Measurements from ENCODE around the gene CORO1C.

Gene CORO1C

DNA sequence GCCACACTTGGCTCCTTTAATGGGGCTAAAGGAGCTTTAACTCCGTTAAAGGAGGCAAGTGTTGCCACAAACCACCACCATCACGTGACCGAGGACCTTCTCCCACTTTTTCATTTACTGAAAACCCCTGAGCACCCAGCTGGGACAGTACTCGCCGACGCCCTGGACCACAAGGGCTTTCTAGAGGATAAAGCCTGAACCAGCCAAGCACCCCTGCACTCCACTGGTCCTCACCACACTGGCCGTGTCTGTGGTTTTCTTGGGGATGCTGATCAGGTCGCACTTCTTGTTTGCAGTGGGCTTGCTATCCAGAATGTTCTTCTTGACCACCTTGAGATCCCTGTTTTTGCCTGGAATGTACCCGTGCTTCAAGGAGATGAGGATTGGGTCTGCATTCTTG lies 82.9 kb downstream of the CORO1C start:
- H3K4me3 Mint-ChIP-seq = no peak overlapping the region
- no peak for DNase-seq
- peak overlapping the region; percentile 88 for H3K27ac Mint-ChIP-seq
- peaks cover 67% of the 10 kb centered on the region for H3K36me3 Mint-ChIP-seq (ENCODE audit: low read depth)
- peaks cover 3% of the 10 kb centered on the region for H3K4me1 Mint-ChIP-seq
- H3K27me3 Mint-ChIP-seq (ENCODE audit: low read depth, poor library complexity) = peaks cover 3% of the 10 kb centered on the region
- TF ChIP-seq, protein P1, sequence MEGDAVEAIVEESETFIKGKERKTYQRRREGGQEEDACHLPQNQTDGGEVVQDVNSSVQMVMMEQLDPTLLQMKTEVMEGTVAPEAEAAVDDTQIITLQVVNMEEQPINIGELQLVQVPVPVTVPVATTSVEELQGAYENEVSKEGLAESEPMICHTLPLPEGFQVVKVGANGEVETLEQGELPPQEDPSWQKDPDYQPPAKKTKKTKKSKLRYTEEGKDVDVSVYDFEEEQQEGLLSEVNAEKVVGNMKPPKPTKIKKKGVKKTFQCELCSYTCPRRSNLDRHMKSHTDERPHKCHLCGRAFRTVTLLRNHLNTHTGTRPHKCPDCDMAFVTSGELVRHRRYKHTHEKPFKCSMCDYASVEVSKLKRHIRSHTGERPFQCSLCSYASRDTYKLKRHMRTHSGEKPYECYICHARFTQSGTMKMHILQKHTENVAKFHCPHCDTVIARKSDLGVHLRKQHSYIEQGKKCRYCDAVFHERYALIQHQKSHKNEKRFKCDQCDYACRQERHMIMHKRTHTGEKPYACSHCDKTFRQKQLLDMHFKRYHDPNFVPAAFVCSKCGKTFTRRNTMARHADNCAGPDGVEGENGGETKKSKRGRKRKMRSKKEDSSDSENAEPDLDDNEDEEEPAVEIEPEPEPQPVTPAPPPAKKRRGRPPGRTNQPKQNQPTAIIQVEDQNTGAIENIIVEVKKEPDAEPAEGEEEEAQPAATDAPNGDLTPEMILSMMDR (IDR thresholded peaks at IDR 0.05) = no peak
- no peaks in the 10 kb centered on the region for H3K9me3 Mint-ChIP-seq

DNA sequence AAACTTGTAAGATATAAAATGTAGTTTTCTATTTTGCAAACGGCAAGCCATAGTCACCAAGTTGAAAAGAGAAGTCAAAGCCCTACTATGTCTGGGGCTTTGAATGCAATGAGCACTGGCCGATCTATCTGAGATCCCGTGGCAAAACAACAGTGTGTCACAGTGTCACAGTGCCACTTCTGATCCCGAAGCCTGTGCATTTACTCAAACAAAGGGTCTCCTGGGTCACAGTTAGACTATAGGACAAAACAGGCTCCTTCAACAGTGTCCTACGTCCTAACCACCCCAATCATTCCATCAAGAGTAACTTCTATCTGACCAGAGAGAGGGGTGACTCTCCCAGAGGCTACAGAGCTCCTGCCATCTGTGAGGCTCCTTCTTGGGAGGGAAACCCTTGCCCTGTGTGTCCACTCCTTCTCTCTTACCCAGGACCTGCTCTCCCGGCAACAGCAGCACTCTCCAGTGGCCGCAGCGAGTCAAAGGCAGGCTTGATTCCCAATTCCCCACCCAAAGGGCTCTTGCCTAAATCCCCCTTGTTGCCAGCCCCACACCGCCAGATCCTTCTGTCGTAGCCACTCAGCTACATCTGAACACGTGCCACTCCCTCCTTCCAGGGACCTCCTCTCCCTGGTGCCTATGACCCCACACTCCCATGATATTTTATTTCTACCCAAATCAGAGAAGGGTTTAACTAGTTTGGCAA lies 83.6 kb downstream of the CORO1C start:
- H3K9me3 Mint-ChIP-seq = no peaks in the 10 kb centered on the region
- H3K4me3 Mint-ChIP-seq = no peak overlapping the region
- peaks cover 4% of the 10 kb centered on the region for H3K4me1 Mint-ChIP-seq
- TF ChIP-seq, protein P1 (IDR thresholded peaks at IDR 0.05) = no peak
- peak overlapping the region; percentile 97 for H3K27ac Mint-ChIP-seq
- DNase-seq = no peak
- H3K27me3 Mint-ChIP-seq (ENCODE audit: low read depth, poor library complexity) = peaks cover 3% of the 10 kb centered on the region
- peaks cover 61% of the 10 kb centered on the region for H3K36me3 Mint-ChIP-seq (ENCODE audit: low read depth)

DNA sequence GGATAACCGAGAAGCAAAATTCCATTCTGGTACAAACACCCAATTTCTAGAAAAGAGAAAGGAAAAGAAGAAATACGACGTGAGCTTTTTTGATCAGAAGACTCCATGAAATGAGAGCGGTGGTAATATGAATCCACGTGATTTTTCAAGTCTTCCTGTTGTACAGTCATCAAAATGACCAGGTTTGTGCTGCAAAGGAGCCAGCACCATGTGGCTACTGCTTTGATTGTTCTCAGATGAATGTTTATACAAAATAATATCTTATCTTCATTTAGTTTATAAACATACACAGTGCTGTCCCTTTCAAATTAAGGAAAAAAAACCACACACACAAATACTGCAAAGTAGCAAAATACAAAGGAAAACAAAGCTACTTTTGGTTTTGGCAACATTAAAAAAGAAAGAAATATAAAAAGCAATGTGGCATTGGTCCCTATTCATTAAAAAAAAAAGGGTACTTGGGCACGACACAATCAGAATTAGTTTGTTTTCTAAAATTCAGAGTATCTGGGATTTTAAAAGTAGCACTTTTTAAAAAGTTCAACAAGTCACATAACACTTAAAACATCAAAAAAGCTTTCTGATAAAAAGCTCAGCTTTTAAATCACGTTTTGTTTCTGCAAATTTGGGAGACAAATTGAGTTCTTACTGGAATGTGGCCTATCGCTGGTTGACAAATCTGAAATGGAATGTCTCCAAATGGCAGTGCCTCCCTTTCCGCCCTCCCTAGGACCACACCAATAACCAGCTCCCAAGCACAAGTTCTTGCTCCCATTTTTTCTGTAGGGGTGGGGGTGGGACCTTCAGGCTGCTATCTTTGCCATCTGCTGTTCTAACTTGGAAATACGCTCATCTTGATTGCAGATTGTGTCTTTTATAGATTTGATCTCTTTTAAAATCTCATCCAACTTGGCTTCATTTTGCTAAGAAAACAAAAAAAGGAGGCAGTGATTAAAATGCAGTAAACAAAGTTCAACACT lies 84.4 kb downstream of the CORO1C start:
- H3K36me3 Mint-ChIP-seq (ENCODE audit: low read depth) = peaks cover 54% of the 10 kb centered on the region
- H3K4me1 Mint-ChIP-seq = peaks cover 12% of the 10 kb centered on the region
- no peak overlapping the region for H3K4me3 Mint-ChIP-seq
- DNase-seq = no peak
- TF ChIP-seq, protein P1 (IDR thresholded peaks at IDR 0.05) = no peak
- H3K27ac Mint-ChIP-seq = peak overlapping the region; percentile 40
- peaks cover 3% of the 10 kb centered on the region for H3K27me3 Mint-ChIP-seq (ENCODE audit: low read depth, poor library complexity)
- H3K9me3 Mint-ChIP-seq = no peaks in the 10 kb centered on the region

DNA sequence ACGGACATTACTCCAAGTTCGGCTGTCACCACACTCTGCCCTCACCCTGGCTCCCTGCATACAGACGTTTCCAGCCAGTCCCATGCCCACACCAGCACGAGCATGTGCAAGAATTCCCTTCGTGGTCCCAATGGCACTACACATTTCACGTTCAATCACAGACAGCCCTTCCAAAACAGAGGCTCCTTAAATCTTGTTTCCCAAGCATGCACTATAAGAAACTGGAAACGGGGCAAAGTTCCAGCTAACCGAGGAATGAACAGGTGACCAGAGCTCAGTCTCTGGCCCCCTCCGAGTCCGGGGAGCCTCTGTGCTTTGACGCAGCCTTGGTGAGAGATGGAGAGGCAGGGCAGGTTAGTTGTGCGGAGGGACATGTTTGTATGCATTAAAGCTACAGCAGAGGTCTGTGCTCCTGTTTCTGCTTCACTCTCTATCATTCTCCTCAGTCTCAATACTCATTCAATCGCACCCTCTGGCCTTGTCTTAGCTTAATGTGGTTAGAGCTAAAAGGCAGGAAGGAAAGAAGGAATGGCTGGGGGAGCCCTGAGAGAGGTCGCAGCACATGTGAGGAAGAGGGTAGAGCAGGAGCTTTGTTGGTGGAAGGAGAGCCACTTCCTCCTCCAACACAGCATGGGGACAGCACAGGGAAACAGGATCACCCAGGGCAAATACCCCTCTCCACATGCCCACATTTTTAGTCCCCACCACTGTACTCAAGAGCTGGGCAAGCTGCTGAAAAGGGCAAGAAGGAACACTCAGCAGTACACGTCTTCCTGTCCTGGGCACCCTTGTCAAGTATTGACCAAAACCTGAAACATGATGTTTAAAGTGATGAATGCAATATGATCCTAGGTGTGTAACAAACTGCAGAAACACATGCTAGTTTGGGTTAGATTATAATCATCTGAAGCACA lies 85.4 kb downstream of the CORO1C start:
- no peak for DNase-seq
- Mint-ChIP-seq H3K9me3 (no peaks in the 10 kb centered on the region), H3K4me1 (peaks cover 22% of the 10 kb centered on the region), H3K4me3 (no peak overlapping the region), H3K36me3 (ENCODE audit: low read depth) (peaks cover 45% of the 10 kb centered on the region), H3K27me3 (ENCODE audit: low read depth, poor library complexity) (peaks cover 3% of the 10 kb centered on the region), H3K27ac (peak overlapping the region; percentile 6)
- TF ChIP-seq, protein P1 (IDR thresholded peaks at IDR 0.05) = no peak

DNA sequence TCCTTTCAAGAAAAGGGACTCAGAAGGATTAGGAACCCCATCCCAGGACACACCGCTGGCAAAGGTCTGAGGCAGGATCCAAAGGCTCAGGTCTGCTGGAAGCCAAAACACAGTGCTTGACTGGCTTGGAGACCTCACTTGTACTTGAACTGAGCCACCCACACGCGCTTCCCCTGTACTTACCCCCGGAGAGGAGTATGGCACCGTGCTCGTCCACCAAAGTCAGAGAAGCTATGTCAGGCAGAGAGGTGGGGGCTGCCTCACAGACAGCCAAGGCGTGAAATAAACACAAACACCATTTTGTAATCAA lies 86.6 kb downstream of the CORO1C start:
- TF ChIP-seq, protein P1 (IDR thresholded peaks at IDR 0.05) = no peak
- Mint-ChIP-seq H3K4me1 (peaks cover 28% of the 10 kb centered on the region), H3K36me3 (ENCODE audit: low read depth) (peaks cover 42% of the 10 kb centered on the region), H3K27me3 (ENCODE audit: low read depth, poor library complexity) (peaks cover 3% of the 10 kb centered on the region), H3K27ac (peak overlapping the region; percentile 15), H3K4me3 (no peak overlapping the region), H3K9me3 (no peaks in the 10 kb centered on the region)
- no peak for DNase-seq

Measured in nephron progenitor cell (in vitro differentiated cells).